BE2C (cell line): Measurements from ENCODE around the gene NR2C1.

Source experiments
- DNase-seq: peaks from one replicate; pipeline ENCODE4 v3.0.0-alpha.2; 2020
- H3K27me3 ChIP-seq: fragments of 250-450 bp; sonication (Bioruptor Pico); 2 replicates; pipeline ENCODE4 v1.5.1; 2020; ENCODE audit warnings: mild to moderate bottlenecking
- H3K36me3 ChIP-seq: fragments of 250-450 bp; sonication (Bioruptor Pico); 2 replicates; pipeline ENCODE4 v1.5.1; 2020; ENCODE audit warnings: mild to moderate bottlenecking
- H3K4me1 ChIP-seq: fragments of 250-450 bp; sonication (Bioruptor Pico); 2 replicates; pipeline ENCODE4 v1.5.1; 2020
- H3K4me3 ChIP-seq: 2 replicates; pipeline ENCODE4 v1.5.1; 2011; ENCODE audit warnings: low read depth, low read length
- H3K9me3 ChIP-seq: fragments of 250-450 bp; sonication (Bioruptor Pico); 2 replicates; pipeline ENCODE4 v1.5.1; 2020
- CTCF ChIP-seq: IDR thresholded peaks from 2 replicates; pipeline ENCODE4 v1.5.1; 2012; ENCODE audit warnings: mild to moderate bottlenecking, low read depth, low read length

Gene NR2C1

GRCh38 chr12:95074766-95075165 is 1.3 kb upstream of the NR2C1 start:
- H3K36me3 ChIP-seq, result no peaks in the 10 kb centered on the region
- DNase-seq, result no peak
- H3K4me1 ChIP-seq, result no peaks in the 10 kb centered on the region
- H3K27me3 ChIP-seq, result no peaks in the 10 kb centered on the region
- TF ChIP-seq CTCF, result no peak
- no peaks in the 10 kb centered on the region for H3K9me3 ChIP-seq
- H3K4me3 ChIP-seq, result no peak overlapping the region

- peak; percentile 81 for TF ChIP-seq CTCF
- Histone ChIP-seq H3K4me3 (peak overlapping the region; percentile 90), H3K9me3 (no peaks in the 10 kb centered on the region), H3K36me3 (no peaks in the 10 kb centered on the region), H3K27me3 (no peaks in the 10 kb centered on the region), H3K4me1 (no peaks in the 10 kb centered on the region)
- DNase-seq, result no peak
These were observed 491 bp upstream of the NR2C1 start for GRCh38 chr12:95073698-95074520.

GRCh38 chr12:95070378-95070777 is 3.0 kb downstream of the NR2C1 start:
- no peak overlapping the region for H3K4me3 ChIP-seq
- TF ChIP-seq CTCF, result no peak
- peaks cover 13% of the 10 kb centered on the region for H3K36me3 ChIP-seq
- H3K9me3 ChIP-seq, result no peaks in the 10 kb centered on the region
- no peaks in the 10 kb centered on the region for H3K27me3 ChIP-seq
- H3K4me1 ChIP-seq, result no peaks in the 10 kb centered on the region
- DNase-seq, result no peak

- Histone ChIP-seq H3K4me1 (no peaks in the 10 kb centered on the region), H3K27me3 (no peaks in the 10 kb centered on the region), H3K9me3 (no peaks in the 10 kb centered on the region), H3K36me3 (peaks cover 31% of the 10 kb centered on the region), H3K4me3 (no peak overlapping the region)
- TF ChIP-seq CTCF, result no peak
- DNase-seq, result no peak
These were observed 7.1 kb downstream of the NR2C1 start for GRCh38 chr12:95066091-95066855.

GRCh38 chr12:95060951-95061350 is 12.5 kb downstream of the NR2C1 start:
- H3K36me3 ChIP-seq, result peaks cover 50% of the 10 kb centered on the region
- no peak for TF ChIP-seq CTCF

GRCh38 chr12:95059984-95060383 is 13.4 kb downstream of the NR2C1 start:
- DNase-seq, result no peak
- no peak for TF ChIP-seq CTCF
- no peaks in the 10 kb centered on the region for H3K9me3 ChIP-seq
- no peaks in the 10 kb centered on the region for H3K4me1 ChIP-seq
- no peak overlapping the region for H3K4me3 ChIP-seq
- H3K27me3 ChIP-seq, result no peaks in the 10 kb centered on the region
- H3K36me3 ChIP-seq, result peaks cover 56% of the 10 kb centered on the region

More at GRCh38 chr12:95060951-95061350, 12.5 kb downstream of the NR2C1 start:
- no peaks in the 10 kb centered on the region for H3K4me1 ChIP-seq
- no peaks in the 10 kb centered on the region for H3K27me3 ChIP-seq
- H3K4me3 ChIP-seq, result no peak overlapping the region
- H3K9me3 ChIP-seq, result no peaks in the 10 kb centered on the region
- DNase-seq, result no peak
